ENCODE data around the gene CCDC187. TPM values are rescaled to one million over a fixed set of nuclear protein-coding genes. Genes with fewer than 3 reads are reported as not detected.

CCDC187 gene
- total and polyA plus RNA-seq, 2 of the 13 experiments (the other 11 are each of a cell fraction or from before 2014, with no cell fraction given), result 0.03 to 0.13 TPM

DNA sequence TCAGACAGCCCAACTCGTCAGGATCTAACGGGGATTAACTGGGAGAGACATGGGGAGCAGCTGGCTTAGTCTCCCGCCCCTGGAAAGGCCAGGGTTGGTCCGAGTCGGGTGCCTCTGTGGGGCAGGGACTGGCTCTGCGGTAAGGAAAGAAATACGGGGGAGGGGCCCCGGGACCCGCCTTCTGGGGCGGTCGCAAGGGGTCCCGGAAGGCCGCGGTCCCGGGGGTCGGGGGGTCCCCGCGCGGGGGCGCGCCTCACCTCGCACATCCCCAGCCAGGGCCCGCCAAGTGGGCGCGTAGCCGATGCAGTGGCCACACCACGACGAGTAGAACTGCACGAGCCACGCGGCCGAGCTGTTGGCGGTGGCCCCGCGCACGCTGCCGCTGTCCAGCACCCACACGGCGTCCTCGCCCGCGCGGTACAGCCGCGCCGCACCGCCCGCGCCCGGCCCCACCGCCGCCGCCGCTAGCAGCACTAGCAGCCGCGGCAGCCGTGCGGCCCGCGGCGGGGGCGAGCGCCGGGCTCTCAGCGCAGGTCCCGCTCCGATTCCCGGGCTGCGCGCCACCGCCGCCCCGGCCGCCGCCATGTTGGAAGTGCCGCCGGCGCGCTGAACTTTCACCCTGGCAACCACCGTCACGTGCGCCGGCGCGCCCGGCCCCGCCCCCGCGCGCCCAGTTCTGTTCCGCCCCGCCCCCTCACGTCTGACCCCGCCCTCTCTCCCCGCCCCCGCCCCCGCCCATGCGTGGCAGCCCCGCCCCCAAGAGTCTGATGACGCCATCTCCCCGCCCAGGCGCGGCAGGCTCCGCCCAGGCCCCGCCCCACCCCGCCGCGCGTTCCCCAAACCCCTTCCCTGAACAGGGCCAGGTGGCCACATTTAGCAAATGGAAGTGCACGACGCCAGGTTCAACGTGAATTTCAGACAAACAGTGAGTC, 58.4 kb downstream of the CCDC187 start, which contains the start of gene QSOX2:
Gene QSOX2, minus strand, starts transcription at position 594 of the 932 bp plus-strand sequence. Its CDS starts 9 bp downstream, at position 585.
- 0% methylated on average over 11 of the region's 112 CpGs for WGBS (ENCODE audit: low lambda C conversion rate)
- H3K9me3 ChIP-seq (ENCODE audit: low read length), result no peaks in the 10 kb centered on the region
- POLR2A ChIA-PET, result interaction anchor here (1.3 kb wide), 1 partner anchor 9 kb away, joined by 3 read pairs; no protein-coding TSS in a partner anchor
- peaks cover 42% of the 10 kb centered on the region for H3K79me2 ChIP-seq (ENCODE audit: insufficient read depth, low read length)
- CTCF ChIA-PET (ENCODE audit: low intra/inter-chr PET ratio, low total read pairs), result no interaction called here
- H3K4me2 ChIP-seq (ENCODE audit: low read depth, low read length), result peak within 1 kb of the TSS; percentile 91
- peaks cover 16 to 45% of the 10 kb centered on the region in 2 experiments for H3K27me3 ChIP-seq (ENCODE audit: control insufficient read depth in 1 of 2, insufficient read depth in 2 of 2, low read length in 2 of 2)
- in situ Hi-C loops (cut with HindIII; ENCODE audit: extremely low pct_ligation_motif_present, low pct_unique_long_range_greater_than_20kb) (no loop called here), intact Hi-C loops (cut with micrococcal nuclease; ENCODE audit: unreplicated experiment) (loop anchor here (5.0 kb wide), 2 partner anchors 382 to 1732 kb away; no protein-coding TSS in a partner anchor)
- H2AFZ ChIP-seq (ENCODE audit: low read length), result no peak within 1 kb of the TSS
- DNase-seq (ENCODE audit: low spot score) (peak; percentile 46), FAIRE-seq (no peak), ATAC-seq (peak; percentile 62)
- H4K20me1 ChIP-seq (ENCODE audit: insufficient read depth, low read length), result peaks cover 32% of the 10 kb centered on the region
- peaks cover 1 to 4% of the 10 kb centered on the region in 2 experiments; a peak in 1 of 5 replicates for H3K36me3 ChIP-seq (replicated peaks in 1 of 2; ENCODE audit: control insufficient read depth in 1 of 2, insufficient read depth in 2 of 2, low read length in 2 of 2)
- peak within 1 kb of the TSS; percentile 70 for H3K27ac ChIP-seq (ENCODE audit: extremely low read length, insufficient read depth, low read length)
- peak within 1 kb of the TSS; percentile 85 for H3K9ac ChIP-seq (ENCODE audit: insufficient read depth, low read depth, low read length)
- no TSS peak for BruUV-seq (replicated peaks)
- H3K4me1 ChIP-seq (ENCODE audit: insufficient read depth, low read length), result peaks cover 56% of the 10 kb centered on the region
- peak within 1 kb of the TSS; percentile 63 to 91 (median 88) for H3K4me3 ChIP-seq (replicated peaks in 1 of 3; ENCODE audit: insufficient read depth in 1 of 3, low read depth in 2 of 3, low read length in 3 of 3)
- TF ChIP-seq NFKB2 (CRISPR knock-in tag; IDR thresholded peaks at IDR 0.05; ENCODE audit: borderline replicate concordance), result no peak
- TF ChIP-seq ZFP1 (CRISPR knock-in tag; IDR thresholded peaks at IDR 0.05), result no peak
- no peak for TF ChIP-seq ZNF879 (CRISPR knock-in tag; IDR thresholded peaks at IDR 0.05)
- no peak for TF ChIP-seq CBX1 (IDR thresholded peaks at IDR 0.05; ENCODE audit: low read depth)
- TF ChIP-seq CCDC6 (CRISPR knock-in tag; IDR thresholded peaks at IDR 0.05), result no peak
- TF ChIP-seq DPF2 (CRISPR knock-in tag; IDR thresholded peaks at IDR 0.05; ENCODE audit: borderline replicate concordance, low read depth), result no peak
- no peak for TF ChIP-seq HOXD1 (CRISPR knock-in tag; IDR thresholded peaks at IDR 0.05)
- TF ChIP-seq, protein P1, sequence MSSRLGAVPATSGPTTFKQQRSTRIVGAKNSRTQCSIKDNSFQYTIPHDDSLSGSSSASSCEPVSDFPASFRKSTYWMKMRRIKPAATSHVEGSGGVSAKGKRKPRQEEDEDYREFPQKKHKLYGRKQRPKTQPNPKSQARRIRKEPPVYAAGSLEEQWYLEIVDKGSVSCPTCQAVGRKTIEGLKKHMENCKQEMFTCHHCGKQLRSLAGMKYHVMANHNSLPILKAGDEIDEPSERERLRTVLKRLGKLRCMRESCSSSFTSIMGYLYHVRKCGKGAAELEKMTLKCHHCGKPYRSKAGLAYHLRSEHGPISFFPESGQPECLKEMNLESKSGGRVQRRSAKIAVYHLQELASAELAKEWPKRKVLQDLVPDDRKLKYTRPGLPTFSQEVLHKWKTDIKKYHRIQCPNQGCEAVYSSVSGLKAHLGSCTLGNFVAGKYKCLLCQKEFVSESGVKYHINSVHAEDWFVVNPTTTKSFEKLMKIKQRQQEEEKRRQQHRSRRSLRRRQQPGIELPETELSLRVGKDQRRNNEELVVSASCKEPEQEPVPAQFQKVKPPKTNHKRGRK (CRISPR knock-in tag; IDR thresholded peaks at IDR 0.05), result no peak
- TF ChIP-seq, protein P2, sequence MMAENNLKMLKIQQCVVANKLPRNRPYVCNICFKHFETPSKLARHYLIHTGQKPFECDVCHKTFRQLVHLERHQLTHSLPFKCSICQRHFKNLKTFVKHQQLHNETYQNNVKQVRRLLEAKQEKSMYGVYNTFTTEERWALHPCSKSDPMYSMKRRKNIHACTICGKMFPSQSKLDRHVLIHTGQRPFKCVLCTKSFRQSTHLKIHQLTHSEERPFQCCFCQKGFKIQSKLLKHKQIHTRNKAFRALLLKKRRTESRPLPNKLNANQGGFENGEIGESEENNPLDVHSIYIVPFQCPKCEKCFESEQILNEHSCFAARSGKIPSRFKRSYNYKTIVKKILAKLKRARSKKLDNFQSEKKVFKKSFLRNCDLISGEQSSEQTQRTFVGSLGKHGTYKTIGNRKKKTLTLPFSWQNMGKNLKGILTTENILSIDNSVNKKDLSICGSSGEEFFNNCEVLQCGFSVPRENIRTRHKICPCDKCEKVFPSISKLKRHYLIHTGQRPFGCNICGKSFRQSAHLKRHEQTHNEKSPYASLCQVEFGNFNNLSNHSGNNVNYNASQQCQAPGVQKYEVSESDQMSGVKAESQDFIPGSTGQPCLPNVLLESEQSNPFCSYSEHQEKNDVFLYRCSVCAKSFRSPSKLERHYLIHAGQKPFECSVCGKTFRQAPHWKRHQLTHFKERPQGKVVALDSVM (CRISPR knock-in tag; IDR thresholded peaks at IDR 0.05), result no peak
- TF ChIP-seq, protein P3, sequence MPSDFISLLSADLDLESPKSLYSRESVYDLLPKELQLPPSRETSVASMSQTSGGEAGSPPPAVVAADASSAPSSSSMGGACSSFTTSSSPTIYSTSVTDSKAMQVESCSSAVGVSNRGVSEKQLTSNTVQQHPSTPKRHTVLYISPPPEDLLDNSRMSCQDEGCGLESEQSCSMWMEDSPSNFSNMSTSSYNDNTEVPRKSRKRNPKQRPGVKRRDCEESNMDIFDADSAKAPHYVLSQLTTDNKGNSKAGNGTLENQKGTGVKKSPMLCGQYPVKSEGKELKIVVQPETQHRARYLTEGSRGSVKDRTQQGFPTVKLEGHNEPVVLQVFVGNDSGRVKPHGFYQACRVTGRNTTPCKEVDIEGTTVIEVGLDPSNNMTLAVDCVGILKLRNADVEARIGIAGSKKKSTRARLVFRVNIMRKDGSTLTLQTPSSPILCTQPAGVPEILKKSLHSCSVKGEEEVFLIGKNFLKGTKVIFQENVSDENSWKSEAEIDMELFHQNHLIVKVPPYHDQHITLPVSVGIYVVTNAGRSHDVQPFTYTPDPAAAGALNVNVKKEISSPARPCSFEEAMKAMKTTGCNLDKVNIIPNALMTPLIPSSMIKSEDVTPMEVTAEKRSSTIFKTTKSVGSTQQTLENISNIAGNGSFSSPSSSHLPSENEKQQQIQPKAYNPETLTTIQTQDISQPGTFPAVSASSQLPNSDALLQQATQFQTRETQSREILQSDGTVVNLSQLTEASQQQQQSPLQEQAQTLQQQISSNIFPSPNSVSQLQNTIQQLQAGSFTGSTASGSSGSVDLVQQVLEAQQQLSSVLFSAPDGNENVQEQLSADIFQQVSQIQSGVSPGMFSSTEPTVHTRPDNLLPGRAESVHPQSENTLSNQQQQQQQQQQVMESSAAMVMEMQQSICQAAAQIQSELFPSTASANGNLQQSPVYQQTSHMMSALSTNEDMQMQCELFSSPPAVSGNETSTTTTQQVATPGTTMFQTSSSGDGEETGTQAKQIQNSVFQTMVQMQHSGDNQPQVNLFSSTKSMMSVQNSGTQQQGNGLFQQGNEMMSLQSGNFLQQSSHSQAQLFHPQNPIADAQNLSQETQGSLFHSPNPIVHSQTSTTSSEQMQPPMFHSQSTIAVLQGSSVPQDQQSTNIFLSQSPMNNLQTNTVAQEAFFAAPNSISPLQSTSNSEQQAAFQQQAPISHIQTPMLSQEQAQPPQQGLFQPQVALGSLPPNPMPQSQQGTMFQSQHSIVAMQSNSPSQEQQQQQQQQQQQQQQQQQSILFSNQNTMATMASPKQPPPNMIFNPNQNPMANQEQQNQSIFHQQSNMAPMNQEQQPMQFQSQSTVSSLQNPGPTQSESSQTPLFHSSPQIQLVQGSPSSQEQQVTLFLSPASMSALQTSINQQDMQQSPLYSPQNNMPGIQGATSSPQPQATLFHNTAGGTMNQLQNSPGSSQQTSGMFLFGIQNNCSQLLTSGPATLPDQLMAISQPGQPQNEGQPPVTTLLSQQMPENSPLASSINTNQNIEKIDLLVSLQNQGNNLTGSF (CRISPR knock-in tag; IDR thresholded peaks at IDR 0.05), result peak; percentile 81
- no peak for TF ChIP-seq SYNCRIP (IDR thresholded peaks at IDR 0.05; ENCODE audit: insufficient read depth, low read depth, low read length)
- peak; percentile 22 for TF ChIP-seq SKI (IDR thresholded peaks at IDR 0.05; ENCODE audit: partially characterized antibody)
- no peak for TF ChIP-seq ZNF354B (CRISPR knock-in tag; IDR thresholded peaks at IDR 0.05)
- TF ChIP-seq DMAP1 (CRISPR knock-in tag; IDR thresholded peaks at IDR 0.05), result peak; percentile 67
- 0 out of 2 replicates have a peak, but pooled peaks have one; percentile 48 for TF ChIP-seq KLF15 (CRISPR knock-in tag; IDR thresholded peaks at IDR 0.05; ENCODE audit: borderline replicate concordance)
